ENCODE results near the gene N4BP3. TPM values are rescaled to one million over a fixed set of nuclear protein-coding genes. Genes with fewer than 3 reads are reported as not detected.
"Not testable (repeated sequence)": the region's sequence is repeated elsewhere in the genome, so short reads cannot be mapped to it uniquely, and the experiment has no call there.

N4BP3 gene
- total RNA-seq, 3 donors from 2014 or later: 0.32 to 9.8 (median 4.9) TPM

DNA sequence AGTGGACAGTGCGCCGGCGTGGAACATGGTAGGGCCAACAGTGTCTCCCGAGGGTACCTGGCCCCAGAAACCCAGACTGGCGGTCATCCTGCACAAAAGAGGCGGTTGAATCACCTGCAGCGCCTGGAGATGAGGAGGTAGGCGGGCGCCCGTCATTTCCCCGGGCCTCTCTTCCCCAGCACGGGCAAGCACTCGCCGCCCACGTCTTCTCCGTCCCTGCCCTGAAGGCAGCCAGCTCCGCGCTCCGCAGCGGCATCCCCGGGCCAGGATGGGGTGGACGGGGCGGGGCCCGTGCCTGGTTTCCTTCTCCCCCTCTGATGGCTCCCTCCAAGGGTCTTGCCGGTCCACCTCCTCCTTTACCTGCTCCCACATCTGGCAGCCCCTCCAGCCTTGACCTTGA, 27.1 kb upstream of the N4BP3 start:
- DNase-seq (ENCODE audit: low spot score in 2 of 2): no peak
- Histone ChIP-seq H3K27me3 (no peaks in the 10 kb centered on the region), H3K9me3 (no peaks in the 10 kb centered on the region), H3K4me3 (peak overlapping the region in 2 of 3 donors; percentile 23 to 34), H3K36me3 (no peaks in the 10 kb centered on the region), H3K27ac (no peak overlapping the region), H3K4me1 (no peaks in the 10 kb centered on the region)
- intact Hi-C loops (cut with DNase I; ENCODE audit: low total_unique reads): loop anchor here (10.0 kb wide), 1 partner anchor 451 kb away; no protein-coding TSS in a partner anchor
- TF ChIP-seq, protein P1, sequence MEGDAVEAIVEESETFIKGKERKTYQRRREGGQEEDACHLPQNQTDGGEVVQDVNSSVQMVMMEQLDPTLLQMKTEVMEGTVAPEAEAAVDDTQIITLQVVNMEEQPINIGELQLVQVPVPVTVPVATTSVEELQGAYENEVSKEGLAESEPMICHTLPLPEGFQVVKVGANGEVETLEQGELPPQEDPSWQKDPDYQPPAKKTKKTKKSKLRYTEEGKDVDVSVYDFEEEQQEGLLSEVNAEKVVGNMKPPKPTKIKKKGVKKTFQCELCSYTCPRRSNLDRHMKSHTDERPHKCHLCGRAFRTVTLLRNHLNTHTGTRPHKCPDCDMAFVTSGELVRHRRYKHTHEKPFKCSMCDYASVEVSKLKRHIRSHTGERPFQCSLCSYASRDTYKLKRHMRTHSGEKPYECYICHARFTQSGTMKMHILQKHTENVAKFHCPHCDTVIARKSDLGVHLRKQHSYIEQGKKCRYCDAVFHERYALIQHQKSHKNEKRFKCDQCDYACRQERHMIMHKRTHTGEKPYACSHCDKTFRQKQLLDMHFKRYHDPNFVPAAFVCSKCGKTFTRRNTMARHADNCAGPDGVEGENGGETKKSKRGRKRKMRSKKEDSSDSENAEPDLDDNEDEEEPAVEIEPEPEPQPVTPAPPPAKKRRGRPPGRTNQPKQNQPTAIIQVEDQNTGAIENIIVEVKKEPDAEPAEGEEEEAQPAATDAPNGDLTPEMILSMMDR (IDR thresholded peaks at IDR 0.05): no peak
- TF ChIP-seq POLR2A (IDR thresholded peaks at IDR 0.05): no peak
- no peak for TF ChIP-seq POLR2AphosphoS5 (IDR thresholded peaks at IDR 0.05)

DNA sequence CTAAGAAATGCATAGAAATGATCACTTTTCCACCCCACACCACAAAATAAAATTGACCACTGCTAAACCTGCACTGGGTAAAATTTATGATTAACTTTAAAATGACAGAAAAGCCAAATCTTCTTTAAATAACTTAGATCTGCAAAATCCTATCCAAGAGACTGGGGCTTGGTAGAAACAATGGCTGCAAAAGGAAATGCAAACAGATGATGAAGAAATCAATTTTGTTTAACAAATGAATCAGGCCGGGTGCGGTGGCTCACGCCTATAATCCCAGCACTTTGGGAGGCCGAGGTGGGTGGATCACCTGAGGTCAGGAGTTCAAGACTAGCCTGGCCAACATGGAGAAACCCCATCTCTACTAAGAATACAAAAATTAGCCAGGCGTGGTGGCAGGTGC, 26.1 kb upstream of the N4BP3 start:
- not testable (repeated sequence) for DNase-seq (ENCODE audit: low spot score in 2 of 2); H3K27ac ChIP-seq; H3K9me3 ChIP-seq; H3K36me3 ChIP-seq; H3K4me3 ChIP-seq; H3K4me1 ChIP-seq; H3K27me3 ChIP-seq
- intact Hi-C loops (cut with DNase I; ENCODE audit: low total_unique reads): loop anchor here (10.0 kb wide), 1 partner anchor 452 kb away; no protein-coding TSS in a partner anchor

DNA sequence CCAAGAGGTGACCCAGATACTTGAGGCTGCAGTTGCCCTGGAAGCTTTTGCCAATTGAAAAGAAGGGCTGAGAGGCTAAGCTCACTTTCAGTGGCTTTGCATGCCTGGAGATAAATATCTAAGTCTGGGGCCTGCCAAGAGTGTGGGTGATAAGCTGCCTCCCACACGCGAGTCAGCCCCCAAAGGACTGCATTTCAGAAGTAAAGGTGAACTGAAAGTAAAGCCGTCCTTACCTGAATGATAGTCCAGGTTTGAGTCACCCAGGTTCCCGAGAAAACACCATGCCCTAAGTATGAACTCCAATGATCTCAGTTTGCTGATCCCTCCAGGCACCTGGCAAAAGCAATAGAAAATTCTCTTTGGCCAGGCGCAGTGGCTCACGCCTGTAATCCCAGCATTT, 22.5 kb upstream of the N4BP3 start:
- peak overlapping the region in 1 of 2 donors; percentile 38 for H3K27ac ChIP-seq
- H3K4me3 ChIP-seq: no peak overlapping the region
- H3K4me1 ChIP-seq: no peaks in the 10 kb centered on the region
- DNase-seq (ENCODE audit: low spot score in 2 of 2): no peak
- H3K9me3 ChIP-seq: no peaks in the 10 kb centered on the region
- no peaks in the 10 kb centered on the region for H3K36me3 ChIP-seq
- intact Hi-C loops (cut with DNase I; ENCODE audit: low total_unique reads): no loop called here
- TF ChIP-seq, protein P1 (IDR thresholded peaks at IDR 0.05): no peak
- no peak for TF ChIP-seq POLR2A (IDR thresholded peaks at IDR 0.05)
- no peak for TF ChIP-seq POLR2AphosphoS5 (IDR thresholded peaks at IDR 0.05)
- H3K27me3 ChIP-seq: no peaks in the 10 kb centered on the region

DNA sequence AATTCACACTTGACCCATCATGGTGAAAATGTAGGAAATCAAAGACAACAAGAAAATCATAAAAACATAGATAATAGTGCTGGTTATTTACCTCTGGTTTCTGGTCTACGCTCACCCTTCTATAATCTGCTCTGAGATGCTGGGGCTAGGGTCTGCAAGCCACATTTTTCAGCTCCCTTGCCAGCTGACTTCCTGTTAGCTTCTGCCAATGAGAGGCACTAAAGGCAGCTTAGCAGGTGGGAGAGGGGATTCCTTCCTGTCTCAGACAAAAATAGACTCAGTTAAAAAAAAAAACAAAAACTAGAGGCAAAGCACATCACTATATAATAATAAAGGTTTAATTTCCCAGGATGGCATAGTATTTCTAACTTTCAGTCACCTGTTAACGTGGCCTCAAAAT, 20.2 kb upstream of the N4BP3 start:
- Histone ChIP-seq H3K9me3 (no peaks in the 10 kb centered on the region), H3K4me1 (no peaks in the 10 kb centered on the region), H3K27me3 (no peaks in the 10 kb centered on the region), H3K4me3 (no peak overlapping the region), H3K36me3 (no peaks in the 10 kb centered on the region), H3K27ac (no peak overlapping the region)
- no peak for DNase-seq (ENCODE audit: low spot score in 2 of 2)
- intact Hi-C loops (cut with DNase I; ENCODE audit: low total_unique reads): no loop called here
- TF ChIP-seq POLR2A (IDR thresholded peaks at IDR 0.05): no peak
- no peak for TF ChIP-seq POLR2AphosphoS5 (IDR thresholded peaks at IDR 0.05)
- TF ChIP-seq, protein P1 (IDR thresholded peaks at IDR 0.05): no peak

DNA sequence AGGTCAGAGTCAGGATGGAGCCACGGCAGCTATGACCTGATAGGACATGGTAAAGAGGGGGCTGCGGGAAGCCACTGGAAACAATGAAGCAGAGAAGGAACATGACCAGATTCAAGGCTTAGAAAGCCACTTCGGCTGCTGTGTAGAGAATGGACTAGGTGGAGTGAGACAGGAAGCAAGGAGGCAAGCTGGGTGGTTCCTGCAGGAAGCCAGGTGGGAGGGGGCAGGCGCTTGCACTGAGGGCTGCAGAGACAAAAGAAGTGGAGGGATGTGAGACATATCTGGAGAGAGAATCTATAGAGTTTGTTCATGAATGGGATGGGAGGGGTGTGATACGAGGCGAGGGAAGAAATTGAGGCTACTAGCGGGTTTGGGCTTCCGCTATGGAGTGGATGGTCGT, 19.0 kb upstream of the N4BP3 start:
- H3K36me3 ChIP-seq: no peaks in the 10 kb centered on the region
- no peak for DNase-seq (ENCODE audit: low spot score in 2 of 2)
- no peak overlapping the region for H3K4me3 ChIP-seq
- H3K4me1 ChIP-seq: no peaks in the 10 kb centered on the region
- no peak overlapping the region for H3K27ac ChIP-seq
- no peaks in the 10 kb centered on the region for H3K9me3 ChIP-seq
- H3K27me3 ChIP-seq: no peaks in the 10 kb centered on the region
- TF ChIP-seq, protein P1 (IDR thresholded peaks at IDR 0.05): no peak
- TF ChIP-seq POLR2A (IDR thresholded peaks at IDR 0.05) (no peak), POLR2AphosphoS5 (IDR thresholded peaks at IDR 0.05) (no peak)
- intact Hi-C loops (cut with DNase I; ENCODE audit: low total_unique reads): no loop called here

DNA sequence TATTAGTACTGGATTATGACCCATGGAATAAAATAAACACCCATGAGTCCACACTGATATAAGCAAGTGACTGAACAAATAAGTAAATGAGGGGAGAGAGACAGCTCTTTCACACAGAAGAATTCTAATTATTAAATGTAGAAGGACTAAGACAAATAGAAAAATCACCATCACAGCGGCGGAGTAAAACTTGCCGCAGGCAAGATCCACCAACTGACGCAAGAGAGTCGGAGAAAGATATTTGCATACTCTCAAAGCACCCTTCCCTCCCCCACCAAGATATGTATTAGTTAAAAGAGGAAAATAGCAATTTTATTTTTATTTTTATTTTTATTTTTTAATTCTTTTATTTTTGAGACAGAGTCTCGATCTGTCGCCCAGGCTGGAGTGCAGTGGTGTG, 14.6 kb upstream of the N4BP3 start:
- DNase-seq (ENCODE audit: low spot score in 2 of 2): peak in 1 of 2 donors; percentile 64
- TF ChIP-seq POLR2A (IDR thresholded peaks at IDR 0.05) (no peak), POLR2AphosphoS5 (IDR thresholded peaks at IDR 0.05) (no peak)
- TF ChIP-seq, protein P1 (IDR thresholded peaks at IDR 0.05): no peak
- intact Hi-C loops (cut with DNase I; ENCODE audit: low total_unique reads): no loop called here

More for the DNA sequence above, 14.6 kb upstream of the N4BP3 start:
- Histone ChIP-seq H3K36me3 (no peaks in the 10 kb centered on the region), H3K4me1 (no peaks in the 10 kb centered on the region), H3K9me3 (no peaks in the 10 kb centered on the region), H3K27ac (peak overlapping the region in 1 of 2 donors; percentile 2), H3K27me3 (no peaks in the 10 kb centered on the region), H3K4me3 (no peak overlapping the region)
